Measurements from ENCODE around the gene ZBTB5.

GRCh38 chr9:37447111-37447510, 18.1 kb downstream of the ZBTB5 start:
- TF ChIP-seq PHF8 (IDR thresholded peaks at IDR 0.05; ENCODE audit: borderline replicate concordance, low read depth) (no peak), HOXA7 (CRISPR knock-in tag; IDR thresholded peaks at IDR 0.05) (no peak), CTCF (IDR thresholded peaks at IDR 0.05) (no peak), RCOR1 (IDR thresholded peaks at IDR 0.05; ENCODE audit: low read depth, low read length) (no peak), REST (IDR thresholded peaks at IDR 0.05) (no peak), KDM5A (IDR thresholded peaks at IDR 0.05) (no peak), MAX (IDR thresholded peaks at IDR 0.05) (no peak), POLR2A (IDR thresholded peaks at IDR 0.05; ENCODE audit: low read length) (no peak), HOXB5 (CRISPR knock-in tag; IDR thresholded peaks at IDR 0.05) (no peak), CEBPB (IDR thresholded peaks at IDR 0.05) (no peak), SMC3 (IDR thresholded peaks at IDR 0.05) (no peak)

All from A549 (cell line).